GM23338 (cell line): ENCODE data around the gene ING5. TPM values are rescaled to one million over a fixed set of nuclear protein-coding genes. Genes with fewer than 3 reads are reported as not detected.
"Not testable (repeated sequence)": the region's sequence is repeated elsewhere in the genome, so short reads cannot be mapped to it uniquely, and the experiment has no call there.

Experiments used
- ATAC-seq: fragments of 200-7000 bp; cut with Tn5 transposase; 3 replicates; pipeline ENCODE4 v1.9.1; 2020
- DNase-seq: peaks from one replicate; pipeline ENCODE4 v3.0.0-alpha.2; 2015; ENCODE audit warnings: low spot score
- H2AFZ ChIP-seq: fragments of 200-600 bp; sonication (generic); 2 replicates; pipeline ENCODE4 v1.8.0; 2016; ENCODE audit warnings: antibody characterized with exemption, mild to moderate bottlenecking, moderate library complexity
- H3F3A ChIP-seq: fragments of 200-600 bp; sonication (generic); replicated peaks from 2 replicates; pipeline ENCODE4 v1.8.0; 2017; ENCODE audit warnings: antibody characterized with exemption, mixed run types, low read depth
- H3K27ac ChIP-seq: fragments of 200-600 bp; sonication (generic); 2 replicates; pipeline ENCODE4 v1.6.1; 2016; ENCODE audit warnings: low read depth
- H3K27me3 ChIP-seq: fragments of 200-600 bp; sonication (generic); 2 replicates; pipeline ENCODE4 v1.8.0; 2016; ENCODE audit warnings: mild to moderate bottlenecking, mixed run types, moderate library complexity; ENCODE audit not compliant: insufficient read depth
- H3K36me3 ChIP-seq: fragments of 200-600 bp; sonication (generic); 2 replicates; pipeline ENCODE4 v1.8.0; 2016; ENCODE audit warnings: mild to moderate bottlenecking; ENCODE audit not compliant: insufficient read depth
- H3K4me1 ChIP-seq: fragments of 200-600 bp; sonication (generic); 2 replicates; pipeline ENCODE4 v1.8.0; 2016; ENCODE audit warnings: mild to moderate bottlenecking, moderate library complexity; ENCODE audit not compliant: insufficient read depth
- H3K4me2 ChIP-seq: fragments of 200-600 bp; sonication (generic); 2 replicates; pipeline ENCODE4 v1.7.1; 2017; ENCODE audit warnings: mixed run types
- H3K4me3 ChIP-seq: fragments of 200-600 bp; sonication (generic); 2 replicates; pipeline ENCODE4 v1.6.1; 2016; ENCODE audit warnings: mixed run types
- H3K79me2 ChIP-seq: fragments of 200-600 bp; sonication (generic); replicated peaks from 2 replicates; pipeline ENCODE4 v1.8.0; 2017; ENCODE audit warnings: mild to moderate bottlenecking; ENCODE audit not compliant: insufficient read depth
- H3K9me2 ChIP-seq: fragments of 200-600 bp; sonication (generic); 2 replicates; pipeline ENCODE4 v1.8.0; 2017; ENCODE audit not compliant: insufficient read depth
- H4K20me1 ChIP-seq: fragments of 200-600 bp; sonication (generic); replicated peaks from 2 replicates; pipeline ENCODE4 v1.8.0; 2017; ENCODE audit warnings: mild to moderate bottlenecking; ENCODE audit not compliant: insufficient read depth
- H3K27ac Mint-ChIP-seq: 2 replicates; pipeline ENCODE4 v1.8.0; 2020; ENCODE audit warnings: inconsistent platforms, mild to moderate bottlenecking, moderate library complexity, mixed read lengths
- H3K27me3 Mint-ChIP-seq: 3 replicates; pipeline ENCODE4 v1.8.0; 2022; ENCODE audit warnings: low read depth, mild to moderate bottlenecking, moderate library complexity, mixed read lengths, inconsistent platforms; ENCODE audit not compliant: insufficient read depth, poor library complexity
- H3K36me3 Mint-ChIP-seq: 3 replicates; pipeline ENCODE4 v1.8.0; 2021; ENCODE audit warnings: low read depth, mild to moderate bottlenecking, inconsistent platforms, moderate library complexity, mixed read lengths
- H3K4me1 Mint-ChIP-seq: 3 replicates; pipeline ENCODE4 v1.8.0; 2020; ENCODE audit warnings: mild to moderate bottlenecking, inconsistent platforms, mixed read lengths
- H3K4me3 Mint-ChIP-seq: 3 replicates; pipeline ENCODE4 v1.8.0; 2021; ENCODE audit warnings: moderate library complexity, mild to moderate bottlenecking, inconsistent platforms, mixed read lengths
- H3K9me3 Mint-ChIP-seq: 3 replicates; pipeline ENCODE4 v1.8.0; 2020; ENCODE audit warnings: moderate library complexity, mild to moderate bottlenecking, inconsistent platforms, mixed read lengths
- JUNB ChIP-seq: IDR thresholded peaks from one replicate; pipeline ENCODE4 v1.6.1; 2016; ENCODE audit warnings: antibody characterized with exemption; ENCODE audit not compliant: unreplicated experiment
- STAT1 ChIP-seq: IDR thresholded peaks from one replicate; pipeline ENCODE4 v1.6.1; 2016; ENCODE audit warnings: antibody characterized with exemption; ENCODE audit not compliant: unreplicated experiment
- ZNF462 ChIP-seq: fragments of 250-450 bp; sonication (Bioruptor Pico); IDR thresholded peaks from 2 replicates; pipeline ENCODE4 v1.5.0; 2020; ENCODE audit warnings: mild to moderate bottlenecking, moderate library complexity
- polyA plus RNA-seq: library from polyadenylated mRNA; unstranded; fragments of >200 nt; fragmentation: Nextera tagmentation; extraction: Ambion mirVana; gene quantifications from 2 replicates; pipeline ENCODE4 v1.2.1, GENCODE V29; 2016
- total RNA-seq: library from RNA; depleted of rRNA; stranded (reverse); fragments of >200 nt; shearing (Covaris generic); gene quantifications from 2 replicates; pipeline ENCODE4 v1.2.3, GENCODE V29; 2014

The ING5 gene
- total and polyA plus RNA-seq, 2 experiments from 2014 or later: 25.7 to 42.5 TPM

GRCh38 chr2:241759067-241759807 lies 57.4 kb downstream of the ING5 start (continued):
- TF ChIP-seq ZNF462 (CRISPR knock-in tag): no peak

DNA sequence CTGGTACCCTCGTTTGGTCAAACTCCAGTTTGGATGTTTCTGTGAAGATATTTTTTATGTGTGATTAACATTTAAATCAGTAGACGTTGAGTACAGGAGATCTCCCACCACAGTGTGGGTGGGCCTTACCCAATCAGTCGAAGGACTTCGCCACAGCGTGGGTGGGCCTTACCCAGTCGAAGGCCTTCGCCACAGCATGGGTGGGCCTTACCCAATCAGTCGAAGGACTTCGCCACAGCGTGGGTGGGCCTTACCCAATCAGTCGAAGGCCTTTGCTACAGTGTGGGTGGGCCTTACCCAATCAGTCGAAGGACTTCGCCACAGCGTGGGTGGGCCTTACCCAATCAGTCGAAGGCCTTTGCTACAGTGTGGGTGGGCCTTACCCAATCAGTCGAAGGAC lies 58.1 kb downstream of the ING5 start:
- H3K4me1 Mint-ChIP-seq, H3K36me3 ChIP-seq, H3K27me3 ChIP-seq, H3K9me2 ChIP-seq, H3K4me3 ChIP-seq, H3K79me2 ChIP-seq, DNase-seq, H4K20me1 ChIP-seq, ATAC-seq, H3F3A ChIP-seq, H3K4me2 ChIP-seq, H3K27ac Mint-ChIP-seq, H2AFZ ChIP-seq, H3K4me3 Mint-ChIP-seq, H3K27me3 Mint-ChIP-seq, H3K4me1 ChIP-seq, H3K27ac ChIP-seq: not testable (repeated sequence)
- H3K36me3 Mint-ChIP-seq: peaks cover 26% of the 10 kb centered on the region
- H3K9me3 Mint-ChIP-seq: peaks cover 23% of the 10 kb centered on the region

GRCh38 chr2:241760301-241760771 lies 58.5 kb downstream of the ING5 start:
- no peak for ATAC-seq
- H3K4me3 ChIP-seq: no peak overlapping the region
- TF ChIP-seq ZNF462 (CRISPR knock-in tag) (no peak), STAT1 (no peak), JUNB (no peak)

More at GRCh38 chr2:241760301-241760771, 58.5 kb downstream of the ING5 start:
- no peaks in the 10 kb centered on the region for H3K27me3 ChIP-seq
- no peak overlapping the region for H3K4me3 Mint-ChIP-seq
- no peaks in the 10 kb centered on the region for H3K79me2 ChIP-seq
- H2AFZ ChIP-seq: no peak overlapping the region
- no peaks in the 10 kb centered on the region for H4K20me1 ChIP-seq
- H3K9me2 ChIP-seq: no peaks in the 10 kb centered on the region
- no peak overlapping the region for H3K4me2 ChIP-seq
- no peaks in the 10 kb centered on the region for H3K36me3 ChIP-seq
- peaks cover 8% of the 10 kb centered on the region for H3K27me3 Mint-ChIP-seq
- H3K4me1 ChIP-seq: no peaks in the 10 kb centered on the region
- H3K36me3 Mint-ChIP-seq: peaks cover 26% of the 10 kb centered on the region
- DNase-seq: no peak
- no peak overlapping the region for H3K27ac ChIP-seq
- H3K27ac Mint-ChIP-seq: no peak overlapping the region
- H3K4me1 Mint-ChIP-seq: peaks cover 6% of the 10 kb centered on the region; the same call in 2 of the 3 replicates
- peaks cover 8% of the 10 kb centered on the region; the same call in 1 of the 2 replicates for H3F3A ChIP-seq
- peaks cover 23% of the 10 kb centered on the region for H3K9me3 Mint-ChIP-seq
